ENCODE measurements around the gene RPUSD1.
"Not testable (repeated sequence)": the region's sequence is repeated elsewhere in the genome, so short reads cannot be mapped to it uniquely, and the experiment has no call there.

RPUSD1 gene, protein sequence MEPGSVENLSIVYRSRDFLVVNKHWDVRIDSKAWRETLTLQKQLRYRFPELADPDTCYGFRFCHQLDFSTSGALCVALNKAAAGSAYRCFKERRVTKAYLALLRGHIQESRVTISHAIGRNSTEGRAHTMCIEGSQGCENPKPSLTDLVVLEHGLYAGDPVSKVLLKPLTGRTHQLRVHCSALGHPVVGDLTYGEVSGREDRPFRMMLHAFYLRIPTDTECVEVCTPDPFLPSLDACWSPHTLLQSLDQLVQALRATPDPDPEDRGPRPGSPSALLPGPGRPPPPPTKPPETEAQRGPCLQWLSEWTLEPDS

DNA sequence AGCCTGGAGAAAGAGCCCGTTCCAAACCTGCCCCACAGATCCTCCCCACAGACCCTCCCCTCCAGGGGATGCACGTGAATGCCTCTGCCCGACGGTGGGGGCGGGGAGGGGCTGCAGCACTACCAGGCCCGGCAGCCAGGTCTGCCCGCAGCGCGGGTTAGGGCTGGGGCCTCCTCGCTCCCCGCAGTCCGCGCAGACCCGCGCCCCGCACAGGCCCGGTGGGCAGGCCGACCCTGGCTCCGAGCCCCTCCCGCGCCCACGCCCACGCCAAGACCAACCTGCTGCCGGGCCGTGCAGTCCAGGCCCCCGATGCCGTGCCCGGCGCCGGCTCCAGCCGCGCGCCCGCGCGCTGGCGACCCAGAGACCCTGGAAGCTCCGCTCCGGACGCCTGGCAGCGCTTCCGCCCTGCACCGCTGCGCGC is at the start of gene RPUSD1:
Gene RPUSD1, minus strand, starts transcription at position 404 of the 421 bp plus-strand sequence. CDS start 644 bp downstream, outside the sequence.
- TF ChIP-seq, protein P1, sequence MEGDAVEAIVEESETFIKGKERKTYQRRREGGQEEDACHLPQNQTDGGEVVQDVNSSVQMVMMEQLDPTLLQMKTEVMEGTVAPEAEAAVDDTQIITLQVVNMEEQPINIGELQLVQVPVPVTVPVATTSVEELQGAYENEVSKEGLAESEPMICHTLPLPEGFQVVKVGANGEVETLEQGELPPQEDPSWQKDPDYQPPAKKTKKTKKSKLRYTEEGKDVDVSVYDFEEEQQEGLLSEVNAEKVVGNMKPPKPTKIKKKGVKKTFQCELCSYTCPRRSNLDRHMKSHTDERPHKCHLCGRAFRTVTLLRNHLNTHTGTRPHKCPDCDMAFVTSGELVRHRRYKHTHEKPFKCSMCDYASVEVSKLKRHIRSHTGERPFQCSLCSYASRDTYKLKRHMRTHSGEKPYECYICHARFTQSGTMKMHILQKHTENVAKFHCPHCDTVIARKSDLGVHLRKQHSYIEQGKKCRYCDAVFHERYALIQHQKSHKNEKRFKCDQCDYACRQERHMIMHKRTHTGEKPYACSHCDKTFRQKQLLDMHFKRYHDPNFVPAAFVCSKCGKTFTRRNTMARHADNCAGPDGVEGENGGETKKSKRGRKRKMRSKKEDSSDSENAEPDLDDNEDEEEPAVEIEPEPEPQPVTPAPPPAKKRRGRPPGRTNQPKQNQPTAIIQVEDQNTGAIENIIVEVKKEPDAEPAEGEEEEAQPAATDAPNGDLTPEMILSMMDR (IDR thresholded peaks at IDR 0.05; ENCODE audit: borderline replicate concordance, insufficient read depth, low read depth, low read length) = no peak

DNA sequence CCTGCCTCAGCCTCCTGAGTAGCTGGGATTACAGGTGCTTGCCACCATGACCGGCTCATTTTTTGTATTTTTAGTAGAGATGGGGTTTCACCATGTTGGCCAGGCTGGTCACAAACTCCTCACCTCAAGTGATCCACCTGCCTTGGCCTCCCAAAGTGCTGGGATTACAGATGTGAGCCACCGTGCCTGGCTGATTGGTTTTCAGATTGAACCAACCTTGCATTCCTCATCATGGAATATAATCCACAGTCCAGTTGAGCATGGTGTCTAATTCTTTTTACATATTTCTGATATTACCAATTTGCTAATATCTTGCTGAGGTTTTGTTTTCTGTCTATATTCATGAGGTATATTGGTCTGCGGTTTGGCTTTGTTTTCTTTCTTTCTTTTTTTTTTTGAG is 48.6 kb upstream of the RPUSD1 start:
- not testable (repeated sequence) for H3K4me3 ChIP-seq (ENCODE audit: low read depth, low read length)

More for the DNA sequence above, at the start of gene RPUSD1:
- H3K4me3 ChIP-seq (ENCODE audit: low read depth, low read length) = peak within 1 kb of the TSS; percentile 95

DNA sequence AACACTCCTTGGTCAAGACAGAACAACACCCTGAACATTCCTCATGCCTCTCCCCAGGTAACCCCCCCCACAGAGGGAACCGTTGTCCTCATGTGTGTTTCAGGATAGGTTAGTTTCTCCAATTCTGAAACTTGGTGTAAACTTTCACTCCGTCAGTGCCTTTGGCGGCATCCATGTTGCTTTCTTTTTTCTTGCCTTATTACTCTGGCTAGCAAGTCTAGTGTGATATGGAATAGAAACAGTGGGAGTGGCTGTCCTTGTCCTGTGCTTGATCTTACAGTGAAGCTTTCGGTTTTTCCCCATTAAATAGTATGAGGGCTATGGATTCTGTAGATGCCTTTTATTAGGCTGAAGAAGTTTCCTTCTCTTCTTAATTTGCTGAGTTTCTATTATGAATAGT is 48.0 kb upstream of the RPUSD1 start:
- TF ChIP-seq, protein P1 (IDR thresholded peaks at IDR 0.05; ENCODE audit: borderline replicate concordance, insufficient read depth, low read depth, low read length) = no peak
- H3K4me3 ChIP-seq (ENCODE audit: low read depth, low read length) = no peak overlapping the region

DNA sequence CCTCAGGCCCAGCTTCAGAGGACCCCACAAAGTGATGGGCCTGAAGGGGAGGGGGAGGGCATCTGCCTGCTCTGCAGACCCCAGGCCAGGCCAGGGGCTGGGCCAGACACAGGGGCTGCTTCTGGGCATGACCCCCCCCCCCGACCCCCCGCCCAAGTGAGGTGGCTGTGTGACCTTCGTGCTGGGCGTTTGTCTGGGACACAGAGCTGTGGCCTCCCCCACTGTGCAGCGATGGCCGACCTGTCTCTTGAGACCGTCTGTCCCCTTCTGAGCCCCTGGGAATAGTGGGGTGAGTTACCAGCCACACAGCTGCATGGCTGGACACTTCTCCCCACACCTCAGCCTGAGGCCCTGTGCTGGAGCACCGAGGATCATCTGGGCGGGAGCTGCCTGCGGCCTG is 47.2 kb upstream of the RPUSD1 start:
- H3K4me3 ChIP-seq (ENCODE audit: low read depth, low read length) = no peak overlapping the region
- TF ChIP-seq, protein P1 (IDR thresholded peaks at IDR 0.05; ENCODE audit: borderline replicate concordance, insufficient read depth, low read depth, low read length) = no peak

DNA sequence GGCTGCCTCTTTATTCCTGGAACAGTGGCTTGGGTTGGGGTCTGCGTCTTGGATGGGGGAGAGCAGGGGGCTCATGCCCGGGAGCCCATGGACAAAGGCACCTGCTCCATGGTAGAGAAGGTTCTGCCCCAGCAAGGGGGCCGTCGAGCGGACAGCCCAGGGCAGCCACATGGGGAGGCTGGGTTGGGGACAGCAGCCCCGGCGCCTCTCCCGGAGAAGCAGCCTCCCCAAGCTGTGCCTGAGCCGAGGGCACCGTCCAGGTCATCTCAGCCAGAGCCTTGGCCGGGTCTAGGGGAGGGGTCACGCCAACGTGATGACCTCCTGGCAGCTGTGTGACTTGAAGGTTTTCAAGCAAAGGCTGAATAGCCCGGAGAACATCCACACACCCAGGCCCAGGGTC is 45.2 kb upstream of the RPUSD1 start:
- TF ChIP-seq, protein P1 (IDR thresholded peaks at IDR 0.05; ENCODE audit: borderline replicate concordance, insufficient read depth, low read depth, low read length) = no peak
- H3K4me3 ChIP-seq (ENCODE audit: low read depth, low read length) = no peak overlapping the region

DNA sequence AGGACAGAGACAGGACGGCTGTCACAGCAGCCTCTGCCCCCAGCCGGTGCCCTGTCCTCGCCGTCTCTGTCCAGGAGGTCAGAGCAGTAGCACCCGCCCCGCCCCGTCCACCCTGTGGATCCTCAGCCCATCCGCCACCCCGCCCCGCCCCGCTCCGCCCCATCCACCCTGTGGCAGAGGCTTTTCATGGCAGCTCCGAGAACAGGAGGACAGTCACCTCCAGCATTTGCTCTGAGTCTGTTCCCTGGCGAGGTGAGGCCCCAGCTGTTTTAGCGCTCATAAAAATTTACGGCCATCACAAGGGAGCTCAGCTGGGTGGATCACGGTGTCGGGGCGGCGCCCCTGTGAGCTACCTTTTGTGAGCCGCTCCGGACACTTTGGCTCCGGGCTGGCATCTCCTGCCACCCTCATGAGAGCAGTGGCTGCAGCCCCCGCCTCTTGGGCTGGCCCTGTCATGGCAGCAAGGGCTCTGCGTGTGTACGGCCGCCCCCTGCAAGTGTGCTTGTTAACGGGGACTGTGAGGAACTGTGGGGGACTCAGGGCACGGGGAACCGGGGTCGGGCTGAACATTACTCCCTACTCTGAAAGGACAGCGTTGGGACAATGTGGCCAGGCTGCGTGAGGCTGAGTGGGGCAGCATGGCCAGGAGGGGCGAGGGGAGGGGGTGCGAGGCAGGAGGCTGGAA is 44.6 kb upstream of the RPUSD1 start:
- no peak overlapping the region for H3K4me3 ChIP-seq (ENCODE audit: low read depth, low read length)
- TF ChIP-seq, protein P1 (IDR thresholded peaks at IDR 0.05; ENCODE audit: borderline replicate concordance, insufficient read depth, low read depth, low read length) = no peak

DNA sequence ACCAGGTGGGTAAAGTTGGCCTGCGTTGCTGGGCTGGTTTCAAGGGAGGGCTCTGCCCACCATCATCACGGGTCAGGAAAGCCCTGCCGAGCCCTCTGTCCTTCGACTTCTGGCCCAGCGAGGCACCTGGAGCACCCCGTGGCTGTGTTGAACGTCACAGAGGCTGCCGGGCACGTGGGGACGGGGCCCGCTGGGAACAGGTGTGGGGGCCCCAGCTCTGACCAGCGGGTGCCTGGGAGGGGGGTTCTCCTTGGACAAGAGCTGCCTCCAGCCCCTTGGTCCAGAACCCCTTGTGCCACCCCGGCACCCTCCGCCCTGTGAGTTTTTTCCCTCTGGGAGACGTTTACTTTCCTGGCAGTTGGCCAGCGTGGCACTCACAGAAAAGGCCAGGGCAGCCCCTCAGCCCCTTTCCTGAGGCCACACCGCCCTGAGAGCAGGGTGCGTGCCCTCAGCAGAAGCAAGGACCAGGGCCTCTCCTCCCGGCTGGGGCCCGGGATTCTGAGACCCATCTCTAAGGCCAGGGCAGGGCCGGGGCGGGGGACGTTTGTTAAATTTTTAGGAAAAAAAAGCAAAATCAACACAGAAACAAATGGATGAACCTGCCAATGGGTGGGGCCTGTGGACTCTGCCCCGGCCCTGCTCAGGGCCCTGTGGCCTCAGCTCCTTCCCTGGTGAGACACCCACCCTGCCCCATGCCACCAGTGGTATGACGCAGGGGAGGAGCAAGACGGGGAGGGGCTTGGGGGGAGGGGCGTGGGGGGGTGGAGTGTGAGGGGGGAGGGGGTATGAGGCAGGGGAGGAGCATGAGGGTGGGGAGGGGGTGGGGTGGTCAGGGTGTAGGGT is 43.6 kb upstream of the RPUSD1 start:
- H3K4me3 ChIP-seq (ENCODE audit: low read depth, low read length) = no peak overlapping the region
- TF ChIP-seq, protein P1 (IDR thresholded peaks at IDR 0.05; ENCODE audit: borderline replicate concordance, insufficient read depth, low read depth, low read length) = no peak

Measured in GM12875 (cell line).